DND-41 (cell line): ENCODE data around the gene CELSR1.

Source experiments
- CTCF ChIP-seq: IDR thresholded peaks from 2 replicates; pipeline ENCODE4 v1.5.1; 2012; ENCODE audit warnings: borderline replicate concordance, low read length, moderate library complexity, mild to moderate bottlenecking; ENCODE audit not compliant: poor library complexity, severe bottlenecking; ENCODE audit errors: extremely low read depth
- EZH2 ChIP-seq: IDR thresholded peaks from 3 replicates; pipeline ENCODE4 v1.6.1; 2012; ENCODE audit warnings: borderline replicate concordance, low read depth, mild to moderate bottlenecking, moderate library complexity, low read length, inconsistent platforms; ENCODE audit not compliant: severe bottlenecking

- TF ChIP-seq CTCF (no peak), EZH2 (no peak)
These were observed 67.7 kb downstream of the CELSR1 start for GRCh38 chr22:46469711-46470110.
